ENCODE results near the gene PEX14. TPM values are rescaled to one million over a fixed set of nuclear protein-coding genes. Genes with fewer than 3 reads are reported as not detected.
A peak's percentile ranks its signal among the peaks of the same experiment; 100 is the strongest.

PEX14 gene
- total and polyA plus RNA-seq, 2 experiments from 2014 or later: 10.0 to 20.9 TPM

GRCh38 chr1:10449751-10450150 lies 25.0 kb upstream of the PEX14 start, which contains the start of gene CORT:
Gene CORT (plus strand): TSS chr1:10450031. CDS start chr1:10450224, 193 bp downstream.
- Histone ChIP-seq H3K36me3 (replicated peaks; ENCODE audit: insufficient read depth, low read depth) (no peaks in the 10 kb centered on the region), H3K27ac (peak within 1 kb of the TSS; percentile 32), H3K9me2 (replicated peaks; ENCODE audit: insufficient read depth) (no peaks in the 10 kb centered on the region), H4K20me1 (ENCODE audit: insufficient read depth, poor library complexity, severe bottlenecking) (no peaks in the 10 kb centered on the region), H3K9me3 (ENCODE audit: low read depth) (no peaks in the 10 kb centered on the region), H3K4me2 (peak within 1 kb of the TSS; percentile 65), H3K4me3 (no peak within 1 kb of the TSS), H3K4me1 (ENCODE audit: insufficient read depth) (peaks cover 10% of the 10 kb centered on the region), H2AFZ (no peak within 1 kb of the TSS), H3K79me2 (no peaks in the 10 kb centered on the region), H3K27me3 (no peaks in the 10 kb centered on the region)
- WGBS (ENCODE audit: low lambda C conversion rate, missing lambda C conversion rate): 91% methylated on average over 10 of the region's 10 CpGs
- DNase-seq (ENCODE audit: low spot score): no peak
- no peak for TF ChIP-seq EZH2phosphoT487 (IDR thresholded peaks at IDR 0.05; ENCODE audit: low read depth, severe bottlenecking, unreplicated experiment)
- TF ChIP-seq, protein P1, sequence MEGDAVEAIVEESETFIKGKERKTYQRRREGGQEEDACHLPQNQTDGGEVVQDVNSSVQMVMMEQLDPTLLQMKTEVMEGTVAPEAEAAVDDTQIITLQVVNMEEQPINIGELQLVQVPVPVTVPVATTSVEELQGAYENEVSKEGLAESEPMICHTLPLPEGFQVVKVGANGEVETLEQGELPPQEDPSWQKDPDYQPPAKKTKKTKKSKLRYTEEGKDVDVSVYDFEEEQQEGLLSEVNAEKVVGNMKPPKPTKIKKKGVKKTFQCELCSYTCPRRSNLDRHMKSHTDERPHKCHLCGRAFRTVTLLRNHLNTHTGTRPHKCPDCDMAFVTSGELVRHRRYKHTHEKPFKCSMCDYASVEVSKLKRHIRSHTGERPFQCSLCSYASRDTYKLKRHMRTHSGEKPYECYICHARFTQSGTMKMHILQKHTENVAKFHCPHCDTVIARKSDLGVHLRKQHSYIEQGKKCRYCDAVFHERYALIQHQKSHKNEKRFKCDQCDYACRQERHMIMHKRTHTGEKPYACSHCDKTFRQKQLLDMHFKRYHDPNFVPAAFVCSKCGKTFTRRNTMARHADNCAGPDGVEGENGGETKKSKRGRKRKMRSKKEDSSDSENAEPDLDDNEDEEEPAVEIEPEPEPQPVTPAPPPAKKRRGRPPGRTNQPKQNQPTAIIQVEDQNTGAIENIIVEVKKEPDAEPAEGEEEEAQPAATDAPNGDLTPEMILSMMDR (IDR thresholded peaks at IDR 0.05; ENCODE audit: poor library complexity): no peak
- no peak for TF ChIP-seq EZH2 (IDR thresholded peaks at IDR 0.05; ENCODE audit: borderline replicate concordance)

DNA sequence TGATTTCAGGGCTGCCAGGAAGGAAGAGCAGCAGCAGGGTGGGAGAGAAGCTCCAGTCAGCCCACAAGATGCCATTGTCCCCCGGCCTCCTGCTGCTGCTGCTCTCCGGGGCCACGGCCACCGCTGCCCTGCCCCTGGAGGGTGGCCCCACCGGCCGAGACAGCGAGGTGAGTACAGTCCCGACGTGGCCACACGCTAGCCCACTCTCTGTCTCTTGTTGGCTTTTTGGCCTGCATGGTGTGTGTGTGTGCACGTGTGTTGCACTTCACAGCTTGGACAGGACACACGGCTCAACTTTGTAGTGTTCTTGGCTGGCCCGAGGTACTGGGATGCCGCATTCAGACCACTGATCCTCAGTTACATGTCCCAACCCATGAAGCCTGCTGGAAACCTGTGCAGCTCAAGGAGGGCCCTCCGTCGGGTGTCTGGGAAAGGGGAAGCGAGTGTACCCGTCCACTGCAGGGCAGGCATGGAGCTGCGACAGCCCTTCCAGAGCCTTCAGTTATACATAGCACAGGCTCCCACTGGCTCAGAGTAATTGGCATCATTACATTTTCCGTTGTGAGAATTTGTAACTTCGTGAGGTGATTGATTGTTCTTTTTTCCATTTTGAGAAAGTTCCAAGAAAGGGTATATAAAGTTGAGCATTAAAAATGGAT lies 24.5 kb upstream of the PEX14 start:
- no peaks in the 10 kb centered on the region for H3K79me2 ChIP-seq
- no peaks in the 10 kb centered on the region for H3K27me3 ChIP-seq
- no peak overlapping the region for H3K27ac ChIP-seq
- H4K20me1 ChIP-seq (ENCODE audit: insufficient read depth, poor library complexity, severe bottlenecking): no peaks in the 10 kb centered on the region
- H3K4me3 ChIP-seq: no peak overlapping the region
- H3K4me1 ChIP-seq (ENCODE audit: insufficient read depth): peaks cover 10% of the 10 kb centered on the region
- H3K4me2 ChIP-seq: peak overlapping the region; percentile 65
- no peaks in the 10 kb centered on the region for H3K9me3 ChIP-seq (ENCODE audit: low read depth)
- 87% methylated on average over 21 of the region's 21 CpGs for WGBS (ENCODE audit: low lambda C conversion rate, missing lambda C conversion rate)
- H3K36me3 ChIP-seq (replicated peaks; ENCODE audit: insufficient read depth, low read depth): no peaks in the 10 kb centered on the region
- TF ChIP-seq, protein P1 (IDR thresholded peaks at IDR 0.05; ENCODE audit: poor library complexity): no peak
- TF ChIP-seq EZH2 (IDR thresholded peaks at IDR 0.05; ENCODE audit: borderline replicate concordance) (no peak), EZH2phosphoT487 (IDR thresholded peaks at IDR 0.05; ENCODE audit: low read depth, severe bottlenecking, unreplicated experiment) (no peak)
- no peaks in the 10 kb centered on the region for H3K9me2 ChIP-seq (replicated peaks; ENCODE audit: insufficient read depth)
- H2AFZ ChIP-seq: no peak overlapping the region
- no peak for DNase-seq (ENCODE audit: low spot score)

DNA sequence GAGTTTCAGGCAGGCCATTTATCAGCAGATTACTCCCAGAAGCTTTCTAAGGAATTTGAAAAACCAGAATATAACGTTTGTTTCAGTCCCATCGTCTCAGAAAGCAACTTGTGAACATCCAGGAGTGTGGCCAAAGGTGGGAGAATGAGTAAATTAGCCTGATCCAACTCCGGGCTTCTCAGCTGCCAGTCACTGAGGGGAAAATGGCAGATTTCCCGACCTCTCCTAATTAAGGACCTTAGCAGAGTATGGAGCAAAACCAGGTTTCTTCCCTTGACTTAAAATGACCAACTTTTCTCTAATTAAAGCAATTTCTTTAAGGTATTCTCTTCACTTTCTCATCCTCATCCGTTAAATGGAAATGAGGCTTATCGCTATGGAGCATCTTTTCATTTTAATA lies 23.9 kb upstream of the PEX14 start:
- Histone ChIP-seq H2AFZ (no peak overlapping the region), H3K4me1 (ENCODE audit: insufficient read depth) (peaks cover 10% of the 10 kb centered on the region), H4K20me1 (ENCODE audit: insufficient read depth, poor library complexity, severe bottlenecking) (no peaks in the 10 kb centered on the region), H3K27me3 (no peaks in the 10 kb centered on the region), H3K79me2 (no peaks in the 10 kb centered on the region), H3K4me2 (peak overlapping the region; percentile 65), H3K4me3 (no peak overlapping the region), H3K27ac (peak overlapping the region; percentile 32), H3K9me2 (replicated peaks; ENCODE audit: insufficient read depth) (no peaks in the 10 kb centered on the region), H3K9me3 (ENCODE audit: low read depth) (no peaks in the 10 kb centered on the region), H3K36me3 (replicated peaks; ENCODE audit: insufficient read depth, low read depth) (no peaks in the 10 kb centered on the region)
- TF ChIP-seq, protein P1 (IDR thresholded peaks at IDR 0.05; ENCODE audit: poor library complexity): no peak
- TF ChIP-seq EZH2 (IDR thresholded peaks at IDR 0.05; ENCODE audit: borderline replicate concordance): no peak
- DNase-seq (ENCODE audit: low spot score): no peak
- WGBS (ENCODE audit: low lambda C conversion rate, missing lambda C conversion rate): 50% methylated on average over 6 of the region's 6 CpGs

Measured in hepatocyte (in vitro differentiated cells).